Naive B cell (primary cell): Measurements from ENCODE around the gene DAB2IP. TPM values are rescaled to one million over a fixed set of nuclear protein-coding genes. Genes with fewer than 3 reads are reported as not detected.
"Not testable (repeated sequence)": the region's sequence is repeated elsewhere in the genome, so short reads cannot be mapped to it uniquely, and the experiment has no call there.

Source experiments
- ATAC-seq, 2 donors: fragments of 150-1000 bp; cut with Tn5 transposase; 2 replicates each; pipeline ENCODE4 v1.10.0; 2021; ENCODE audit warnings: low read depth in 2 of 2, mild to moderate bottlenecking in 2 of 2, moderate library complexity in 2 of 2
- DNase-seq: peaks from one replicate; pipeline ENCODE4 v3.0.0; 2022
- H3K27ac Mint-ChIP-seq, 6 donors: one replicate each; pipeline ENCODE4 v1.8.0; 2020 to 2022; ENCODE audit warnings: mild to moderate bottlenecking in 6 of 6, mixed read lengths in 6 of 6, moderate library complexity in 5 of 6, inconsistent platforms in 2 of 6
- H3K27me3 Mint-ChIP-seq, 3 donors: one replicate each; pipeline ENCODE4 v1.8.0; 2021 to 2022; ENCODE audit warnings: mixed read lengths in 3 of 3, mild to moderate bottlenecking in 1 of 3
- H3K36me3 Mint-ChIP-seq, 2 donors: one replicate each; pipeline ENCODE4 v1.8.0; 2020 to 2022; ENCODE audit warnings: mixed read lengths in 2 of 2, inconsistent platforms in 1 of 2, mild to moderate bottlenecking in 1 of 2
- H3K4me1 Mint-ChIP-seq, 3 donors: one replicate each; pipeline ENCODE4 v1.8.0; 2020 to 2022; ENCODE audit warnings: mixed read lengths in 3 of 3, inconsistent platforms in 1 of 3, mild to moderate bottlenecking in 1 of 3, moderate library complexity in 1 of 3
- H3K4me3 Mint-ChIP-seq, 8 donors: one replicate each; pipeline ENCODE4 v1.8.0; 2020 to 2022; ENCODE audit warnings: mild to moderate bottlenecking in 8 of 8, mixed read lengths in 8 of 8, moderate library complexity in 8 of 8, inconsistent platforms in 2 of 8
- H3K9me3 Mint-ChIP-seq, 7 donors: one replicate each; pipeline ENCODE4 v1.8.0; 2020 to 2022; ENCODE audit warnings: mixed read lengths in 7 of 7, mild to moderate bottlenecking in 5 of 7, inconsistent platforms in 2 of 7, moderate library complexity in 1 of 7
- polyA plus RNA-seq, 6 donors: library from polyadenylated mRNA; unstranded; fragments of 300-500 nt; fragmentation: Illumina TruSeq; gene quantifications; one replicate each; pipeline ENCODE4 v1.2.3, GENCODE V29; 2021; ENCODE audit warnings: low read depth in 6 of 6

Gene DAB2IP
- polyA plus RNA-seq, 6 donors from 2014 or later: not detected

DNA sequence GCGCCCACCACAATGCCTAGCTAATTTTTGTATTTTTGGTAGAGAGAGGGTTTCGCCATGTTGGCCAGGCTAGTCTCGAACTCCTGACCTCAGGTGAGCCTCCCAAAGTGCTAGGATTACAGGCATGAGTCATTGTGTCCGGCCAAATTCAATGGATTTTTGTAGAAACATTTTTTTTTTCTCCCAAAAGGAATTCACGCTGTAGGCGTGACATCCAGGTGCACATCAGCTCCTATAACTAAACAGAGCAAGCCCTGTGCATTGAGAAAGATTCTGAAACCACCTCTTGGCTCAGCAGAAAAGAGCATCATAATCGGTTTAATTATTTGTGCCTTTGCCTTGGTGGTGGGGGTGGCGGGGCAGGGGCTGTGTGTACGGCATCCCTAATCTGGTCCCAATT, 32.9 kb upstream of the DAB2IP start:
- ATAC-seq: no peak
- no peak overlapping the region for H3K4me3 Mint-ChIP-seq
- no peak for DNase-seq
- no peaks in the 10 kb centered on the region for H3K36me3 Mint-ChIP-seq
- no peak overlapping the region for H3K27ac Mint-ChIP-seq
- H3K27me3 Mint-ChIP-seq: peaks cover 1 to 28% (median 22%) of the 10 kb centered on the region in 3 donors
- peaks cover 3 to 11% (median 6%) of the 10 kb centered on the region in 3 donors for H3K4me1 Mint-ChIP-seq
- H3K9me3 Mint-ChIP-seq: peaks cover 0 to 3% (median 0%) of the 10 kb centered on the region in 7 donors

DNA sequence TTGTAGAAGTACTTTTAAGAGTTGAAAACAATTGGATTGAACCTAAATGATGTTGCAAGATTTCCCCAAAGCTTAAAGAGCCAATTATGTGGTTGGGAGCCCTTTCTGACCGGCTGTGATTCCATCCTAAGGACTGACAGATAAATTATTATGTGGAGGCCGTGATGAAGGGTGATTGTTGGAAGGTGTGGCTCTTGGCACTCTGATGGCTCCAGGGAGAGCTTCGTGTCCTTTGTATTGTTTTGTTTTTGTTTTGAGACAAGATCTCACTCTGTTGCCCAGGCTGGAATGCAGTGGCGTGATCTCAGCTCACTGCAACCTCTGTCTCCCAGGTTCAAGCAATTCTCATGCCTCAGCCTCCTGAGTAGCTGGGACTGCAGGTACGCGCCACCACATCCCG, 32.5 kb upstream of the DAB2IP start:
- not testable (repeated sequence) for H3K27ac Mint-ChIP-seq

DNA sequence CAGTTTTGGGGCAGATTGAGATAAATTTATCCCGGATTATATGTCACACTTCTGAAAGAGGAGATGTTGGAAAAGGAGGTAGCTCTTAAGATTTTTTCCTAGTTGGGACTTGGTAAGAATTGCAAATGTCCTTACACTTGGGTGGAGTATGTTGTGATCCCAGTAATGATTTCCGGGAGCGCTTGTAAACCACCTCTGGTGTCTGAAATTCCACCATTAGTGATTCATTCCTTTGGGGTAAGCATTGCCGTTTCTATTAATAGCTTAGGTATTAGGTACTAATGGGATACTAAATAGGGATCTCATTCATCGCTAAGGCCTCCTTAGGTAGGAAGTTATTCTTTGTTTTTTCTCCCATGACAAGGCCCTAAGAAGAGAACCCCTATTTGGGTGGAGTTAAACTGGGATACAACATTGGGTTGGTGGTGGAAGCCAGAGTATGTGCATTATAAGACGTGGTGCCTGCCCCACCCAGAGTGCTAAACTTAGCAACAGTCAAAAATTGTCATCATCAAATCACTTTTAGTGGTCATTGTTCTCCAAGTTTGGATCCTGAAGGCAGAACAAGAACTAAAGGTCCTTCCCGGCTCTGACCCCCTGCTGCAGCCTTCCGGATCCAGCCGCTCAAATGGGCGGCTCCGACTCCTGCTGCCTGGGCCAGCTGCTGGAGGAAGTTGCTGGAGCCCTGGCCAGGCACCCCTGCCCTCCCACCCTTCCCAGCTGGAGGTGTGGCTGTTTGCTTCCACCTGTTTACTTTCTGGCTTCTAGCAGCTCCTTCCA, 31.7 kb upstream of the DAB2IP start:
- ATAC-seq: no peak
- Mint-ChIP-seq H3K4me3 (no peak overlapping the region), H3K36me3 (no peaks in the 10 kb centered on the region), H3K4me1 (no peaks in the 10 kb centered on the region), H3K27ac (peak overlapping the region in 1 of 6 donors; percentile 49), H3K9me3 (peaks cover 0 to 3% (median 0%) of the 10 kb centered on the region in 7 donors), H3K27me3 (peaks cover 7 to 26% (median 22%) of the 10 kb centered on the region in 3 donors)
- no peak for DNase-seq

More for the DNA sequence above, 32.5 kb upstream of the DAB2IP start:
- peaks cover 3 to 26% (median 22%) of the 10 kb centered on the region in 3 donors for H3K27me3 Mint-ChIP-seq
- not testable (repeated sequence) for H3K4me1 Mint-ChIP-seq, H3K4me3 Mint-ChIP-seq, H3K36me3 Mint-ChIP-seq, ATAC-seq, H3K9me3 Mint-ChIP-seq, DNase-seq

DNA sequence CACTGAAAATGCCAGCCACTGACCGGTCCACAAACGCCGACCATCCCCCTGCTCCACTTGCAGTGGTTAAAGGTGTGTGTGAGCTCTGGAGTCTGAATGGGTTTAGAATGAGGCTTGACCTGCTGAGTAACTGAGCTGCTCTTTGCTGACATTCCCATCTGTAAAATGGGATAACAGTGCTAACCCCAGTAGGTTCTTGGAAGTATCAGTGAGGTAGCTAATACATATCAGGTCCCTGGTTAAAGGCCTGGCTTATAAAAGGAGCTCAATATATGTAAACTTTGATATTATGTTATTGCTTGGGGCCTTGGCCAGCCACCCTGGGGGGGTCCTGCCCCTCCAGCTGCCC, 31.1 kb upstream of the DAB2IP start:
- peaks cover 7 to 23% (median 22%) of the 10 kb centered on the region in 3 donors for H3K27me3 Mint-ChIP-seq
- ATAC-seq (no peak), DNase-seq (no peak)
- H3K36me3 Mint-ChIP-seq: no peaks in the 10 kb centered on the region
- no peak overlapping the region for H3K4me3 Mint-ChIP-seq
- no peak overlapping the region for H3K27ac Mint-ChIP-seq
- H3K4me1 Mint-ChIP-seq: no peaks in the 10 kb centered on the region
- H3K9me3 Mint-ChIP-seq: peaks cover 0 to 3% (median 0%) of the 10 kb centered on the region in 7 donors

DNA sequence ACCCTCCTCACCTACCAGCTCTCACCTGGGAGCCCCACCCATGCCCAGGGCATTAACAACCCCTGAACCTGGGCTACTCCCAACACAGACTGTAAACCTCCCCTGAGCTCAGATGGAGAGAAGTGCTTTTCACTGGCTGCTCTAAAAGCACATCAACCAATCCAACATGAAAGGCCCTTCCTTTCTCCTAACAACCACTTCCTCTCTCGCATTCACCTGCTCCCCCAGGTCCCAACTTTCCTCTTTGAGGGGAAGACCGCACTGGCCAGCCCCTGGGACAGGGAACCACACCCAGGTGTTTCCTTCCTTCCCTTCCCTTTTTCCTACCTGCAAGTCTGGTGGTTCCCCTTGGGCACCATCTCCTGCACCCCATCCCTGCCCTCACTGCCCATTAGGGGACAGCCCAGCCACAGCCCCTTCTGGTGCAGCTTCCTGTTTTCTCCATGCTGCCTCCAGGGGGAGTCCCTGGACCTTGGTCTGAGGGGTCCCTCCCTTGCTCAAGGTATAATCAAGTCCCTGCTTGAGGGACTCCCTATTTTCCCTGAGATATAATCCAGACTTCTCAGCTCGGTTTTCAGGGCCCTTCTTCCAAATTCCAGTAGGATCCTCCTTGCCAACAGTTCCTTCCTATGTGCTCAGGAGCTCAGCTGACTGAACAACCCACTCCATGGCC, 30.5 kb upstream of the DAB2IP start:
- no peaks in the 10 kb centered on the region for H3K36me3 Mint-ChIP-seq
- H3K27me3 Mint-ChIP-seq: peaks cover 10 to 24% (median 17%) of the 10 kb centered on the region in 3 donors
- no peak overlapping the region for H3K27ac Mint-ChIP-seq
- H3K9me3 Mint-ChIP-seq: peaks cover 0 to 3% (median 0%) of the 10 kb centered on the region in 7 donors
- no peak for ATAC-seq
- no peaks in the 10 kb centered on the region for H3K4me1 Mint-ChIP-seq
- DNase-seq: no peak
- no peak overlapping the region for H3K4me3 Mint-ChIP-seq

DNA sequence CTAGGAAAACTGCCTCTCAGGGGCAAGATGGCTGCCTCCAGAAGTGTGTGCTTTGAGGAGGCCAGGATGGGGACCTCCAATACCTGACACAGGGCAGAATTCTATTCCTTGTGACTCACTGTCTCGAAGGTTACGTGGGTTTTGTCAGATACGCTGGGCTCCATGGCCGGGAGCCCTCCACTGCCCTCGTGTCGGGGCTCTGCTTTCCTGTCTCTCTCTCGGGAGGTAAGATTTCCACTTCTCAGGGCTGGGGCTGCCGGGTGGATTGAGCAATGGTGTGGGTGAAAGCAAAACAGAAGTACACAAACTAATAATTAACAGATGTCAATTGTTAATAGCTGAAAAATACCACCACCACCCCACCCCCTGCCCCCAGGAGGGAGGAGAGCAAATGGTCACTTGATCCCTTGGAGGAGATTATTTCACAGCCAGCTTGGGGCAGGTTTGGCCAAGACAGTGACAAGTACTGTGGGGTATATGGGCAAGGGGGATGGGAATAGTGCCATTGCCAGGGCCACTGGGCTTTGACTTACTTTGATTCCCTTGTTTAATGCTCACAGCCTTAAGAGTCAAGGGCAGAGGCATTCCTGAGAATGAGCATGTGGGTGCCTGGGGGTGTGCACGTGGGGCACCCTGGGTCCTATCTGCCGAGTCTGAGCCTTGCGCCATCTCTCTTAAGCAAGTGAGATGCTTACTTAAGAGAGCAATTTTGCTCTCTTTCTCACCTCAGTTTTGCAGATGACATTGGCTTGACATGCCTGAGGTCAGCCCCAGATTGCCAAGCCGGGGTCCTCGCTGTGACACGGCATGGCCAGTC, 28.8 kb upstream of the DAB2IP start:
- Mint-ChIP-seq H3K4me1 (no peaks in the 10 kb centered on the region), H3K27ac (no peak overlapping the region), H3K4me3 (peak overlapping the region in 1 of 8 donors; percentile 15), H3K27me3 (peaks cover 12 to 19% (median 19%) of the 10 kb centered on the region in 3 donors), H3K36me3 (no peaks in the 10 kb centered on the region), H3K9me3 (peaks cover 0 to 2% (median 0%) of the 10 kb centered on the region in 7 donors)
- DNase-seq (no peak), ATAC-seq (no peak)

DNA sequence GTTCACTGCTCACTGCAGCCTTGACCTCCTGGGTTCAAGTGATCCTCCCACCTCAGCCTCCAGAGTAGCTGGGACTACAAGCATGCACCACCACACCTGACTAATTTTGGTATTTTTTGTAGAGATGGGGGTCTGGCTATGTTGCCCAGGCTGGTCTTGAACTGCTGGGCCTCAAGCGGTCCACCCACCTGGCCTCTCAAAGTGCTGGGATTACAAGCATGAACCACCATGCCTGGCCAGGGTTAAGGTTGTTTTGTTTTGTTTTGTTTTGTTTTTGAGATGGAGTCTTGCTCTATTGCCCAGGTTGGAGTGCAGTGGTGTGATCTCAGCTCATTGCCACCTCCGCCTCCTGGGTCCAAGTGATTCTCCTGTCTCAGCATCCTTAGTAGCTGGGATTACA, 28.0 kb upstream of the DAB2IP start:
- not testable (repeated sequence) for H3K4me3 Mint-ChIP-seq, H3K4me1 Mint-ChIP-seq, ATAC-seq, DNase-seq, H3K36me3 Mint-ChIP-seq, H3K27ac Mint-ChIP-seq, H3K9me3 Mint-ChIP-seq
- peaks cover 17 to 27% (median 25%) of the 10 kb centered on the region in 3 donors for H3K27me3 Mint-ChIP-seq

DNA sequence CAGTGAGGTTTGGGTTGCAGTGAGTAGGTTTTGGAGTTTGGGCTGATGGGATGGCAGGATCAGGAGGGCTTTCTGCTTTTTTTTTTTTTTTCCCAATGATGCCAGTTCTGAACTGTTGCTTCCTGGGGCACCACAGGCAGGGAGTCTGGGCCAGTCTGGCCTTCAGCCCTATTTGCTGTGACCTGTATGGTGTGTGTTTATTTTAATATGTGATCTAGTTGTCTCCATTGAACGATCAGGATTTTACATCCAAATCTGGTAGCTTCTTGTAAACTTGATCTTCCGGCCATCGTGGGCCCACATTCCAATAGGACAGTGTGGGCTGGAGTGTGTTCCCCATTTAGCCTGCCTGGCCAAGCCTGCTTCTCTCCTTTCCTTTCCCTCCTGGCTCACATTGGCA, 25.8 kb upstream of the DAB2IP start:
- Mint-ChIP-seq H3K4me1 (peaks cover 0 to 4% (median 0%) of the 10 kb centered on the region in 3 donors), H3K36me3 (no peaks in the 10 kb centered on the region), H3K27me3 (peaks cover 27 to 33% (median 28%) of the 10 kb centered on the region in 3 donors), H3K27ac (peak overlapping the region in 1 of 6 donors; percentile 26), H3K9me3 (peaks cover 0 to 2% (median 0%) of the 10 kb centered on the region in 7 donors), H3K4me3 (no peak overlapping the region)
- no peak for DNase-seq
- ATAC-seq: no peak

DNA sequence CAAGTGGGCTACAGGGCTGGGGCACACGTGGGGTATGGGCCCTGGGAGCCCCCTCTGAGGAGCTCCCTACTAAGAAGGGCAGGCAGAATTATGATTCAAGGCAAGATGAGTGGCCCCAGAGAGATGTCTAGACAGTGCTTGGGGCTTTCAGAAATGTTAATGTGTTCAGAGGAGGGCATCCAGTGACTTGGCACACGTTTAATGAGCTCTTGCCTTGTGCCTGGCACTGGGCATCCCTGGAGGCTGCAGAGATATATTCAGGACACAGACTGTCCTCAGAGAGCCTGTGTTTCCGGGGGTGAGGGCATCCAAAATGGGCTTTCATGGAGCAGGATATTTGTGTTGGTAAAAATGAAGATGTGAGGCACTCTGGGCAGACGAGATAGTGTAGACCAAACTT, 25.4 kb upstream of the DAB2IP start:
- Mint-ChIP-seq H3K4me3 (no peak overlapping the region), H3K27ac (peak overlapping the region in 1 of 6 donors; percentile 40), H3K9me3 (no peaks in the 10 kb centered on the region), H3K36me3 (no peaks in the 10 kb centered on the region), H3K4me1 (peaks cover 0 to 4% (median under 1%) of the 10 kb centered on the region in 3 donors), H3K27me3 (peaks cover 27 to 31% (median 30%) of the 10 kb centered on the region in 3 donors)
- ATAC-seq (no peak), DNase-seq (no peak)

DNA sequence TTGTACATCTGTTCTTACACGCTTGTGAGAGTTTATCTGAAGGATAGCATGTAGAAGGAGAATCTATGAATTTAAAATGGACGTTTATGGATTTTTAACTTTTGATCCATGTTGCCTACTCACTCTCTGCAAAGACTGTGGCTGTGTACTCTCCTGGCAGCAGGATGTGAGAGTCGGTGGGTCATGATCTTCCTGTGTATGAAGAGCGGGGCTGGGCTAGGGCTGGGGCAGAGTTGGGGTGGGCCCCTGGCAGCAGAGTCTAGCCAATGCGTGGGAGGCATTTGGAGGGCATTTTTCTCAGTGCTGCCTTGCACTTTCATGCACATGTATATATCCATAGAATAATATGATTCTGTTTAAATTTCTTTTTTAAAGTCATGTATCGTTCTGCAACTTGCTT, 24.0 kb upstream of the DAB2IP start:
- ATAC-seq (no peak), DNase-seq (no peak)
- Mint-ChIP-seq H3K4me3 (no peak overlapping the region), H3K9me3 (no peaks in the 10 kb centered on the region), H3K36me3 (no peaks in the 10 kb centered on the region), H3K27ac (peak overlapping the region in 1 of 6 donors; percentile 24), H3K27me3 (peaks cover 27 to 35% (median 34%) of the 10 kb centered on the region in 3 donors), H3K4me1 (peaks cover 0 to 4% (median 3%) of the 10 kb centered on the region in 3 donors)

DNA sequence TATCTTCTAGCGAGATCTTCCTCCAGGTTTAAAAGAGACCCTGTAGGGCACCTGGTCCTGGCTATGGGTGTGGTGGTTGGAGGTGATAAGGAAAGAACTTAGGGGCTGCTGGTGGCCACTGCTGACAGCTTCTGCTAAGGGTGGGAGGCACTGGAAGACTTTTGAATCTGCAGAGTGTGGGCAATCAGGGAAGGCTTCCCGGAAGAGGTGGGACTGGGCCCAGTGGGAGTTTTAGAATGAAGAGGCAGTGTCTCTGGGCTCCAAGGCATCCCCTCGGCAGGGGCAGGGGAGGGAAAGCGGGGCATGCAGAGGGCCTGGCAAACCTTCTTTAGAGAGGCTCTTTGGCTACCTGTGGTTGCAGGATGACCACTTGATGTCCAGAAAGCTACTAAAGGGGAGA, 23.0 kb upstream of the DAB2IP start:
- Mint-ChIP-seq H3K27me3 (peaks cover 33 to 42% (median 42%) of the 10 kb centered on the region in 3 donors), H3K27ac (no peak overlapping the region), H3K4me1 (peaks cover 0 to 4% (median 3%) of the 10 kb centered on the region in 3 donors), H3K4me3 (peak overlapping the region in 1 of 8 donors; percentile 7), H3K9me3 (no peaks in the 10 kb centered on the region), H3K36me3 (no peaks in the 10 kb centered on the region)
- ATAC-seq (no peak), DNase-seq (no peak)

DNA sequence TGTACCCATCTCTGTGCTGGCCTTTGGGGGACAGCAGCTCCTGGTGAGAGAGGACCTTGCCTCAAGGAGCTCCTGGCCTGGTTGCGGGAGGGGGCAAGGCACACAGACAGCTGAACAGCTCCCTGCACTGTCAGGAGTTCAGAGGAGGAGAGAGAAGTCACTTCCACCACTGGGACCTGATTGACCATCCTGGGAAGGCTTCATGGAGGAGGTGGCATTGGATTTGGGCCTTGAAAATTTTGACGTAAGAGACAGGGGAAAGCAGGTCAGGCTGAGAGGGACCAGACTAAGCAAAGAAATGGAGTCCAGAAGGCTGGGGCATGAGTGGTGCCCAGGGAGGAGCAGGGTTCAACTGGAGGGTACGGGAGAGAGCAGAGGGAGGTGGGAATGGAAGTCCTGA, 20.3 kb upstream of the DAB2IP start:
- H3K9me3 Mint-ChIP-seq: no peaks in the 10 kb centered on the region
- no peak overlapping the region for H3K27ac Mint-ChIP-seq
- H3K36me3 Mint-ChIP-seq: no peaks in the 10 kb centered on the region
- H3K4me3 Mint-ChIP-seq: no peak overlapping the region
- H3K27me3 Mint-ChIP-seq: peaks cover 28 to 58% (median 51%) of the 10 kb centered on the region in 3 donors
- no peak for DNase-seq
- peaks cover 11 to 21% (median 13%) of the 10 kb centered on the region in 3 donors for H3K4me1 Mint-ChIP-seq
- no peak for ATAC-seq

DNA sequence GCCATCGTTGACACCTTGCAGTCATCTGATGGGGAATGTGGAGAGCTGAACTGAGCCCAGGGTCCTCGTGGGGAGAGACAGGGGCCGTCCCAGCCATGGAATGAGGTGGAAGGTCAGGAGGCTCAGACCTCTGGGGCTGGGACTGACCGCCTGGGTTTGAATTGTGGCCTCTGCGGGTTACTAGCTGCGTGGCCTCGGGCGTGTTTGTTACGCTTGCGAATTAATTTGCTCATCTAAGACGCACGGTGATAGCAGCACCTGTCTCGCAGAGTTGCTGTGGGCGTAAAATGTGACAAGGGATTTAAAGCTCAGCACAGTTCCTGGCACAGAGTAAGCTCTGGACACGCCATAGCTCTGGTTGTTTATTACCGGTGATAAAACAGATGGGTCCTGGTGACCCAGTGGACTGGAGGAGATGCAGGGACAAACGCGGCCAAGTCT, 19.4 kb upstream of the DAB2IP start:
- Mint-ChIP-seq H3K9me3 (no peaks in the 10 kb centered on the region), H3K4me1 (peaks cover 11 to 21% (median 13%) of the 10 kb centered on the region in 3 donors), H3K27ac (peak overlapping the region in 1 of 6 donors; percentile 88), H3K36me3 (no peaks in the 10 kb centered on the region), H3K4me3 (no peak overlapping the region), H3K27me3 (peaks cover 31 to 61% (median 54%) of the 10 kb centered on the region in 3 donors)
- ATAC-seq (no peak), DNase-seq (no peak)
